Peyer's patch (tissue), 4 donors: Measurements from ENCODE around the gene FOS. TPM values are rescaled to one million over a fixed set of nuclear protein-coding genes. Genes with fewer than 3 reads are reported as not detected.

Source experiments
- DNase-seq, 3 donors: peaks; one replicate each; pipeline ENCODE4 v3.0.0-alpha.2; 2017 to 2019
- H3K27ac ChIP-seq, 4 donors: fragments of 200-600 bp; sonication (generic); one replicate each; pipeline ENCODE4 v1.5.1; 2016 to 2019
- H3K27me3 ChIP-seq, 2 donors: fragments of 200-600 bp; sonication (generic); one replicate each; pipeline ENCODE4 v1.5.1; 2019
- H3K36me3 ChIP-seq, 3 donors: fragments of 200-600 bp; sonication (generic); one replicate each; pipeline ENCODE4 v1.5.1; 2016 to 2019
- H3K4me1 ChIP-seq, 4 donors: fragments of 200-600 bp; sonication (generic); one replicate each; pipeline ENCODE4 v1.5.1; 2016 to 2019
- H3K4me3 ChIP-seq, 4 donors: fragments of 200-600 bp; sonication (generic); 1 replicate in 3 of 4; 2 replicates in 1 of 4; pipeline ENCODE4 v1.5.1; 2016 to 2019; ENCODE audit warnings: mild to moderate bottlenecking in 1 of 4
- H3K9me3 ChIP-seq, 4 donors: fragments of 200-600 bp; sonication (generic); one replicate each; pipeline ENCODE4 v1.5.1; 2016 to 2019; ENCODE audit warnings: mild to moderate bottlenecking in 1 of 4
- CTCF ChIP-seq, 6 experiments: fragments of 450-650 bp in 4 of 6; fragments of 200-600 bp in 2 of 6; sonication (generic) in 1 of 6; IDR thresholded peaks; one replicate each; pipeline ENCODE4 v1.5.1; 2017 to 2019; ENCODE audit warnings: antibody characterized with exemption in 6 of 6, mild to moderate bottlenecking in 3 of 6, moderate library complexity in 1 of 6
- POLR2A ChIP-seq, 2 donors: fragments of 450-650 bp; IDR thresholded peaks; one replicate each; pipeline ENCODE4 v1.5.1; 2017; ENCODE audit warnings: antibody characterized with exemption in 2 of 2, mild to moderate bottlenecking in 2 of 2, moderate library complexity in 2 of 2
- total RNA-seq, 4 donors: library from RNA; depleted of rRNA; stranded (reverse); fragments of >200 nt; gene quantifications; one replicate each; pipeline ENCODE4 v1.1.0, GENCODE V29; 2016

FOS gene
- total RNA-seq, 4 donors from 2014 or later, result 267 to 2,466 (median 503) TPM

GRCh38 chr14:75267141-75267721, 11.4 kb upstream of the FOS start:
- no peak for TF ChIP-seq POLR2A (IDR thresholded peaks at IDR 0.05)

GRCh38 chr14:75268633-75269550, 9.7 kb upstream of the FOS start:
- TF ChIP-seq CTCF (IDR thresholded peaks at IDR 0.05) (no peak), POLR2A (IDR thresholded peaks at IDR 0.05) (no peak)
- Histone ChIP-seq H3K27me3 (no peaks in the 10 kb centered on the region), H3K4me3 (no peak overlapping the region), H3K4me1 (peaks cover 0 to 13% (median under 1%) of the 10 kb centered on the region in 4 donors), H3K9me3 (no peaks in the 10 kb centered on the region), H3K36me3 (no peaks in the 10 kb centered on the region), H3K27ac (no peak overlapping the region)
- no peak for DNase-seq

More at GRCh38 chr14:75267141-75267721, 11.4 kb upstream of the FOS start:
- DNase-seq, result no peak
- Histone ChIP-seq H3K9me3 (no peaks in the 10 kb centered on the region), H3K36me3 (no peaks in the 10 kb centered on the region), H3K27ac (peak overlapping the region in 2 of 4 donors; percentile 23 to 74), H3K4me3 (no peak overlapping the region), H3K27me3 (no peaks in the 10 kb centered on the region), H3K4me1 (peaks cover 0 to 4% (median 0%) of the 10 kb centered on the region in 4 donors)

- Histone ChIP-seq H3K9me3 (no peaks in the 10 kb centered on the region), H3K36me3 (no peaks in the 10 kb centered on the region), H3K27me3 (no peaks in the 10 kb centered on the region), H3K4me3 (no peak overlapping the region), H3K27ac (no peak overlapping the region), H3K4me1 (peaks cover 0 to 27% (median 8%) of the 10 kb centered on the region in 4 donors)
- no peak for DNase-seq
- no peak for TF ChIP-seq CTCF (IDR thresholded peaks at IDR 0.05)
- TF ChIP-seq POLR2A (IDR thresholded peaks at IDR 0.05), result no peak
Measured at GRCh38 chr14:75271514-75271913, 7.1 kb upstream of the FOS start.

- no peaks in the 10 kb centered on the region for H3K9me3 ChIP-seq
- H3K4me3 ChIP-seq, result no peak overlapping the region
- TF ChIP-seq CTCF (IDR thresholded peaks at IDR 0.05), result no peak
- no peak for TF ChIP-seq POLR2A (IDR thresholded peaks at IDR 0.05)
- H3K4me1 ChIP-seq, result peaks cover 11 to 29% (median 13%) of the 10 kb centered on the region in 4 donors
- peak overlapping the region; percentile 11 to 57 (median 39) for H3K27ac ChIP-seq
- DNase-seq, result no peak
- no peaks in the 10 kb centered on the region for H3K27me3 ChIP-seq
- H3K36me3 ChIP-seq, result no peaks in the 10 kb centered on the region
Measured at GRCh38 chr14:75273272-75274049, 5.2 kb upstream of the FOS start.

- Histone ChIP-seq H3K9me3 (no peaks in the 10 kb centered on the region), H3K27ac (peak overlapping the region; percentile 11 to 77 (median 52))
Measured at GRCh38 chr14:75274050-75274898, 4.4 kb upstream of the FOS start.

More at GRCh38 chr14:75274050-75274898, 4.4 kb upstream of the FOS start:
- no peak for TF ChIP-seq POLR2A (IDR thresholded peaks at IDR 0.05)
- no peak for TF ChIP-seq CTCF (IDR thresholded peaks at IDR 0.05)
- Histone ChIP-seq H3K27me3 (no peaks in the 10 kb centered on the region), H3K36me3 (peaks cover 0 to 3% (median 0%) of the 10 kb centered on the region in 3 donors), H3K4me3 (no peak overlapping the region), H3K4me1 (peaks cover 13 to 27% (median 14%) of the 10 kb centered on the region in 4 donors)
- DNase-seq, result peak in 1 of 3 donors; percentile 42
